Measurements from ENCODE around the gene AGXT2. TPM values are rescaled to one million over a fixed set of nuclear protein-coding genes. Genes with fewer than 3 reads are reported as not detected.
A peak's percentile ranks its signal among the peaks of the same experiment; 100 is the strongest.

The AGXT2 gene
- total RNA-seq, 1 donor from 2014 or later, result not detected

GRCh38 chr5:34970552-34970951 is 77.2 kb downstream of the AGXT2 start:
- Histone ChIP-seq H3K4me1 (no peaks in the 10 kb centered on the region), H3K9ac (no peak overlapping the region), H3F3A (ENCODE audit: low read depth) (no peaks in the 10 kb centered on the region), H3K27me3 (no peaks in the 10 kb centered on the region), H3K4me2 (no peak overlapping the region), H2AFZ (replicated peaks) (no peak overlapping the region), H3K79me2 (ENCODE audit: low read depth) (no peaks in the 10 kb centered on the region), H3K4me3 (no peak overlapping the region), H3K36me3 (no peaks in the 10 kb centered on the region), H3K9me3 (ENCODE audit: low read depth) (peaks cover 5% of the 10 kb centered on the region), H3K27ac (no peak overlapping the region), H4K20me1 (ENCODE audit: low read depth) (no peaks in the 10 kb centered on the region)
- Mint-ChIP-seq H3K9me3 (peaks cover 8% of the 10 kb centered on the region), H3K27ac (no peak overlapping the region), H3K27me3 (ENCODE audit: insufficient read depth, low read depth) (no peaks in the 10 kb centered on the region), H3K4me1 (peaks cover under 1% of the 10 kb centered on the region), H3K4me3 (no peak overlapping the region), H3K36me3 (peaks cover 7% of the 10 kb centered on the region)
- peak; percentile 8 for DNase-seq (ENCODE audit: low spot score)
- TF ChIP-seq EZH2 (IDR thresholded peaks at IDR 0.05), result no peak
- no peak for TF ChIP-seq EZH2phosphoT487 (IDR thresholded peaks at IDR 0.05)
- no peak for TF ChIP-seq CTCF (IDR thresholded peaks at IDR 0.05)

GRCh38 chr5:34968258-34968657 is 79.5 kb downstream of the AGXT2 start:
- H3K27me3 ChIP-seq, result no peaks in the 10 kb centered on the region
- Mint-ChIP-seq H3K4me3 (no peak overlapping the region), H3K4me1 (no peaks in the 10 kb centered on the region), H3K27ac (no peak overlapping the region), H3K9me3 (peaks cover 11% of the 10 kb centered on the region), H3K36me3 (peaks cover 5% of the 10 kb centered on the region), H3K27me3 (ENCODE audit: insufficient read depth, low read depth) (no peaks in the 10 kb centered on the region)
- TF ChIP-seq EZH2phosphoT487 (IDR thresholded peaks at IDR 0.05), result no peak
- no peak for TF ChIP-seq EZH2 (IDR thresholded peaks at IDR 0.05)
- no peak for TF ChIP-seq CTCF (IDR thresholded peaks at IDR 0.05)
- no peaks in the 10 kb centered on the region for H3F3A ChIP-seq (ENCODE audit: low read depth)
- no peak overlapping the region for H3K4me3 ChIP-seq
- no peak overlapping the region for H3K27ac ChIP-seq
- H4K20me1 ChIP-seq (ENCODE audit: low read depth), result no peaks in the 10 kb centered on the region
- peaks cover 5% of the 10 kb centered on the region for H3K9me3 ChIP-seq (ENCODE audit: low read depth)
- no peaks in the 10 kb centered on the region for H3K79me2 ChIP-seq (ENCODE audit: low read depth)
- no peaks in the 10 kb centered on the region for H3K4me1 ChIP-seq
- no peak for DNase-seq (ENCODE audit: low spot score)
- no peak overlapping the region for H3K4me2 ChIP-seq
- no peak overlapping the region for H2AFZ ChIP-seq (replicated peaks)
- H3K9ac ChIP-seq, result no peak overlapping the region
- H3K36me3 ChIP-seq, result no peaks in the 10 kb centered on the region

GRCh38 chr5:34967540-34967939 is 80.2 kb downstream of the AGXT2 start:
- Histone ChIP-seq H3K4me1 (no peaks in the 10 kb centered on the region), H3K9ac (no peak overlapping the region)
- no peak overlapping the region for H3K27ac Mint-ChIP-seq

More at GRCh38 chr5:34967540-34967939, 80.2 kb downstream of the AGXT2 start:
- no peak for DNase-seq (ENCODE audit: low spot score)
- no peaks in the 10 kb centered on the region for H3K27me3 ChIP-seq
- H3K4me3 Mint-ChIP-seq, result no peak overlapping the region
- peaks cover 5% of the 10 kb centered on the region for H3K9me3 ChIP-seq (ENCODE audit: low read depth)
- H3K79me2 ChIP-seq (ENCODE audit: low read depth), result no peaks in the 10 kb centered on the region
- H3K4me1 Mint-ChIP-seq, result no peaks in the 10 kb centered on the region
- peaks cover 11% of the 10 kb centered on the region for H3K9me3 Mint-ChIP-seq
- no peaks in the 10 kb centered on the region for H3F3A ChIP-seq (ENCODE audit: low read depth)
- no peaks in the 10 kb centered on the region for H3K27me3 Mint-ChIP-seq (ENCODE audit: insufficient read depth, low read depth)
- H3K4me3 ChIP-seq, result no peak overlapping the region
- peaks cover 5% of the 10 kb centered on the region for H3K36me3 Mint-ChIP-seq
- TF ChIP-seq EZH2 (IDR thresholded peaks at IDR 0.05) (no peak), CTCF (IDR thresholded peaks at IDR 0.05) (no peak), EZH2phosphoT487 (IDR thresholded peaks at IDR 0.05) (no peak)
- no peaks in the 10 kb centered on the region for H3K36me3 ChIP-seq
- no peak overlapping the region for H3K27ac ChIP-seq
- no peak overlapping the region for H3K4me2 ChIP-seq
- H4K20me1 ChIP-seq (ENCODE audit: low read depth), result no peaks in the 10 kb centered on the region
- H2AFZ ChIP-seq (replicated peaks), result no peak overlapping the region
